ENCODE data around the gene NR1H3.

GRCh38 chr11:47215366-47215910 lies 42.4 kb upstream of the NR1H3 start:
- TF ChIP-seq EZH2phosphoT487 (IDR thresholded peaks at IDR 0.05; ENCODE audit: borderline replicate concordance, low read length): no peak
- TF ChIP-seq, protein P1, sequence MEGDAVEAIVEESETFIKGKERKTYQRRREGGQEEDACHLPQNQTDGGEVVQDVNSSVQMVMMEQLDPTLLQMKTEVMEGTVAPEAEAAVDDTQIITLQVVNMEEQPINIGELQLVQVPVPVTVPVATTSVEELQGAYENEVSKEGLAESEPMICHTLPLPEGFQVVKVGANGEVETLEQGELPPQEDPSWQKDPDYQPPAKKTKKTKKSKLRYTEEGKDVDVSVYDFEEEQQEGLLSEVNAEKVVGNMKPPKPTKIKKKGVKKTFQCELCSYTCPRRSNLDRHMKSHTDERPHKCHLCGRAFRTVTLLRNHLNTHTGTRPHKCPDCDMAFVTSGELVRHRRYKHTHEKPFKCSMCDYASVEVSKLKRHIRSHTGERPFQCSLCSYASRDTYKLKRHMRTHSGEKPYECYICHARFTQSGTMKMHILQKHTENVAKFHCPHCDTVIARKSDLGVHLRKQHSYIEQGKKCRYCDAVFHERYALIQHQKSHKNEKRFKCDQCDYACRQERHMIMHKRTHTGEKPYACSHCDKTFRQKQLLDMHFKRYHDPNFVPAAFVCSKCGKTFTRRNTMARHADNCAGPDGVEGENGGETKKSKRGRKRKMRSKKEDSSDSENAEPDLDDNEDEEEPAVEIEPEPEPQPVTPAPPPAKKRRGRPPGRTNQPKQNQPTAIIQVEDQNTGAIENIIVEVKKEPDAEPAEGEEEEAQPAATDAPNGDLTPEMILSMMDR (conservative IDR thresholded peaks at IDR 0.05; ENCODE audit: low read depth, low read length): no peak
